K562 (cell line): Measurements from ENCODE around the gene FOXJ3. TPM values are rescaled to one million over a fixed set of nuclear protein-coding genes. Genes with fewer than 3 reads are reported as not detected.

Experiments
- ATAC-seq: fragments of 200-7000 bp; cut with Tn5 transposase; 3 replicates; pipeline ENCODE4 v1.9.1; 2020; ENCODE audit warnings: moderate library complexity
- BruUV-seq: library from RNA; stranded (reverse); fragments of 400-500 nt; replicated peaks from 2 replicates; lab custom pipeline; 2021; lab: Mats Ljungman, UMichigan
- CTCF ChIA-PET: fragments of 300-600 bp; formaldehyde crosslinking; extraction: SDS; loops from one replicate; lab custom pipeline; 2021; ENCODE audit warnings: low intra/inter-chr PET ratio; lab: Yijun Ruan, JAX
- POLR2A ChIA-PET: fragments of 300-600, 350-650 bp; sonication (Branson Sonifier 250); formaldehyde crosslinking; extraction: SDS; loops from one replicate; lab custom pipeline; 2021; ENCODE audit warnings: antibody characterized with exemption, inconsistent platforms; lab: Yijun Ruan, JAX
- DNase-seq, 4 experiments: peaks; one replicate each; pipeline versions ENCODE4 v3.0.0 to v3.0.0-alpha.2; 2011 to 2018; ENCODE audit warnings: low spot score in 3 of 4, mixed read lengths in 3 of 4; ENCODE audit errors: extremely low read depth in 1 of 4
- FAIRE-seq: peaks from 2 replicates; lab custom pipeline; 2011; peaks lifted over from hg19 to GRCh38; lab: Jason Lieb, UNC
- H2AFZ ChIP-seq: 2 replicates; pipeline ENCODE4 v1.6.0; 2011; ENCODE audit warnings: low read depth, low read length, control low read depth, inconsistent platforms
- H3K27ac ChIP-seq: fragments of 200-600 bp; 3 replicates; pipeline ENCODE4 v1.8.0; 2011; ENCODE audit warnings: low read depth, mild to moderate bottlenecking, control low read depth, inconsistent platforms, low read length, moderate library complexity, mixed read lengths; ENCODE audit errors: extremely low read depth
- H3K27me3 ChIP-seq, 2 experiments: fragments of 300-600 bp in 1 of 2; 2 replicates in 1 of 2; 3 replicates in 1 of 2; pipeline versions ENCODE4 v1.6.0 to v1.8.0; 2011; ENCODE audit warnings: inconsistent platforms in 2 of 2, low read length in 2 of 2, mild to moderate bottlenecking in 1 of 2, mixed read lengths in 1 of 2, moderate library complexity in 1 of 2; ENCODE audit not compliant: control insufficient read depth in 2 of 2, insufficient read depth in 2 of 2
- H3K36me3 ChIP-seq: fragments of 300-600 bp; 3 replicates; pipeline ENCODE4 v1.8.0; 2011; ENCODE audit warnings: mild to moderate bottlenecking, low read length, inconsistent platforms; ENCODE audit not compliant: control insufficient read depth, insufficient read depth
- H3K4me1 ChIP-seq, 2 experiments: fragments of 200-600 bp in 1 of 2; replicated peaks in 1 of 2; 2 replicates in 1 of 2; 3 replicates in 1 of 2; pipeline versions ENCODE4 v1.5.1 to v1.8.0; 2011; ENCODE audit warnings: inconsistent platforms in 2 of 2, low read length in 2 of 2, mild to moderate bottlenecking in 1 of 2, mixed read lengths in 1 of 2, moderate library complexity in 1 of 2; ENCODE audit not compliant: control insufficient read depth in 2 of 2, insufficient read depth in 2 of 2
- H3K4me2 ChIP-seq: 2 replicates; pipeline ENCODE4 v1.6.1; 2011; ENCODE audit warnings: low read length, control low read depth, inconsistent platforms, mixed read lengths; ENCODE audit not compliant: insufficient read depth
- H3K4me3 ChIP-seq: fragments of 200-600 bp; sonication (generic), shearing (Covaris generic); 2 replicates; pipeline ENCODE4 v1.5.1; 2016; ENCODE audit warnings: control low read depth, inconsistent platforms
- H3K79me2 ChIP-seq: fragments of 200-600 bp; 3 replicates; pipeline ENCODE4 v1.8.0; 2011; ENCODE audit warnings: low read length, inconsistent platforms; ENCODE audit not compliant: control insufficient read depth, insufficient read depth
- H3K9ac ChIP-seq, 2 experiments: 2 replicates each; pipeline versions ENCODE4 v1.6.0 to v1.6.1; 2011; ENCODE audit warnings: low read depth in 2 of 2, low read length in 2 of 2, control low read depth in 1 of 2, inconsistent platforms in 1 of 2, mild to moderate bottlenecking in 1 of 2, mixed read lengths in 1 of 2; ENCODE audit not compliant: insufficient read depth in 1 of 2
- H3K9me1 ChIP-seq: one replicate; pipeline ENCODE4 v1.6.0; 2011; ENCODE audit warnings: inconsistent platforms, mild to moderate bottlenecking, low read length, moderate library complexity; ENCODE audit not compliant: control insufficient read depth, insufficient read depth
- H3K9me3 ChIP-seq: replicated peaks from 2 replicates; pipeline ENCODE4 v1.5.1; 2011; ENCODE audit warnings: low read depth, low read length, inconsistent platforms; ENCODE audit not compliant: control insufficient read depth, insufficient read depth
- H4K20me1 ChIP-seq: replicated peaks from 2 replicates; pipeline ENCODE4 v1.6.1; 2011; ENCODE audit warnings: low read length, inconsistent platforms, mixed read lengths; ENCODE audit not compliant: control insufficient read depth, insufficient read depth
- JUN ChIP-seq, 2 experiments: sonication (generic) in 1 of 2; formaldehyde crosslinking in 1 of 2; IDR thresholded peaks; 2 replicates each; pipeline versions ENCODE4 v1.6.1 to v1.8.0; 2012 to 2022; ENCODE audit warnings: borderline replicate concordance in 2 of 2, mild to moderate bottlenecking in 2 of 2, improper control_type of control experiment in 1 of 2, low read depth in 1 of 2, low read length in 1 of 2, missing genetic modification reagents in 1 of 2
- KAT2B ChIP-seq: IDR thresholded peaks from one replicate; pipeline ENCODE4 v1.6.1; 2012; ENCODE audit warnings: low read depth, mild to moderate bottlenecking, control low read depth, inconsistent platforms, low read length, moderate library complexity
- MEF2D ChIP-seq: conservative IDR thresholded peaks from 2 replicates; pipeline ENCODE4 v1.6.1; 2016; ENCODE audit warnings: low read depth, missing genetic modification characterization, missing compliant biosample characterization
- MYBL2 ChIP-seq, 2 experiments: fragments of 450-650 bp in 1 of 2; sonication (generic) in 1 of 2; formaldehyde crosslinking in 1 of 2; IDR thresholded peaks; 2 replicates each; pipeline versions ENCODE4 v1.6.1 to v1.8.1; 2017 to 2022; ENCODE audit warnings: borderline replicate concordance in 1 of 2, inconsistent platforms in 1 of 2, low read depth in 1 of 2, mild to moderate bottlenecking in 1 of 2, missing genetic modification reagents in 1 of 2, moderate library complexity in 1 of 2
- MYC ChIP-seq, 2 experiments: fragments of 250-450 bp in 1 of 2; sonication (Bioruptor Pico) in 1 of 2; IDR thresholded peaks; 2 replicates each; pipeline versions ENCODE4 v1.5.1 to v1.6.1; 2012 to 2021; ENCODE audit warnings: low read depth in 2 of 2, borderline replicate concordance in 1 of 2, improper control_type of control experiment in 1 of 2, low read length in 1 of 2, mild to moderate bottlenecking in 1 of 2, moderate library complexity in 1 of 2
- NFIX ChIP-seq: fragments of 250-450 bp; sonication (Bioruptor Pico); IDR thresholded peaks from 2 replicates; pipeline ENCODE4 v1.4.0; 2020; ENCODE audit warnings: low read depth, mild to moderate bottlenecking, moderate library complexity
- PRMT5 ChIP-seq: sonication (generic); formaldehyde crosslinking; IDR thresholded peaks from 2 replicates; pipeline ENCODE4 v1.5.0; 2020; ENCODE audit warnings: missing genetic modification reagents
- RBM25 ChIP-seq: fragments of 200-400 bp; formaldehyde crosslinking; IDR thresholded peaks from 2 replicates; pipeline ENCODE4 v1.6.1; 2018; ENCODE audit warnings: low read length, low read depth, moderate library complexity; ENCODE audit not compliant: severe bottlenecking
- SMARCE1 ChIP-seq: fragments of 450-650 bp; IDR thresholded peaks from 2 replicates; pipeline ENCODE4 v1.7.1; 2016; ENCODE audit warnings: mild to moderate bottlenecking
- ZBTB34 ChIP-seq: fragments of 250-450 bp; sonication (Bioruptor Pico); IDR thresholded peaks from 2 replicates; pipeline ENCODE4 v1.8.0; 2021; ENCODE audit warnings: mild to moderate bottlenecking, moderate library complexity
- ZNF778 ChIP-seq: fragments of 450-650 bp; formaldehyde crosslinking; IDR thresholded peaks from 2 replicates; pipeline ENCODE4 v1.4.0; 2020; ENCODE audit warnings: mild to moderate bottlenecking, moderate library complexity
- WGBS: fragments of 100-300 bp; shearing (Covaris generic); methylation state at CpG from one replicate; pipeline ENCODE4 v1.1.6; 2016; ENCODE audit warnings: low coverage, mixed read lengths; ENCODE audit not compliant: insufficient coverage; ENCODE audit errors: missing lambda C conversion rate; 5-methylcytosine and 5-hydroxymethylcytosine counted together
- in situ Hi-C: fragments of 300-500 bp; cut with MboI; formaldehyde crosslinking; loops from 4 replicates; pipeline ENCODE4 v1.15.0; 2018; ENCODE audit warnings: inconsistent platforms, mixed read lengths
- intact Hi-C: fragments of 100-400 bp; cut with micrococcal nuclease; formaldehyde crosslinking; loops from 2 replicates; pipeline ENCODE4 v1.14.2; 2022
- polyA plus RNA-seq, 8 experiments: library from polyadenylated mRNA; depleted of rRNA in 4 of 8; stranded (reverse) in 5 of 8; unstranded in 3 of 8; fragments of >200 nt; fragmentation: Nextera tagmentation in 2 of 8; fragmentation: Illumina TruSeq in 1 of 8; extraction: Ambion mirVana in 2 of 8; extraction: Trizol in 1 of 8; gene quantifications; 2 replicates each; pipeline versions ENCODE4 v1.2.1 to v1.2.3, GENCODE V29; 2011 to 2014; ENCODE audit warnings: inconsistent platforms in 1 of 8, missing spikeins in 1 of 8
- total RNA-seq, 7 experiments: library from RNA; depleted of rRNA in 6 of 7; stranded (reverse); fragments of >200 nt in 6 of 7; fragmentation: Illumina TruSeq in 2 of 7; extraction: Trizol in 2 of 7; gene quantifications; 2 replicates each; pipeline versions ENCODE4 v1.2.1 to v1.2.3, GENCODE V29; 2011 to 2021; ENCODE audit warnings: low replicate concordance in 1 of 7

FOXJ3 gene
- total and polyA plus RNA-seq, 9 of the 15 experiments (the other 6 are each of a cell fraction or from before 2014, with no cell fraction given), result 8.7 to 35.3 (median 23.4) TPM

GRCh38 chr1:42140191-42140590 lies 194.8 kb downstream of the FOXJ3 start:
- no peak overlapping the region for H3K4me3 ChIP-seq
- no peaks in the 10 kb centered on the region for H3K79me2 ChIP-seq
- no peak overlapping the region for H3K27ac ChIP-seq
- no peak overlapping the region for H3K4me2 ChIP-seq
- intact Hi-C loops (loop anchor here (10.0 kb wide), 1 partner anchor 595 kb away; no protein-coding TSS in a partner anchor), in situ Hi-C loops (loop anchor here (5.0 to 25.0 kb wide), 3 partner anchors 328 to 592 kb away; no protein-coding TSS in a partner anchor)
- no peaks in the 10 kb centered on the region for H3K4me1 ChIP-seq
- no peak overlapping the region for H3K9ac ChIP-seq
- BruUV-seq, result no TSS peak
- CTCF ChIA-PET, result no interaction called here
- POLR2A ChIA-PET, result no interaction called here
- peaks cover 11% of the 10 kb centered on the region for H4K20me1 ChIP-seq
- H3K36me3 ChIP-seq, result no peaks in the 10 kb centered on the region
- FAIRE-seq (no peak), DNase-seq (no peak), ATAC-seq (no peak)
- no peak for TF ChIP-seq MYBL2 (IDR thresholded peaks at IDR 0.05; ENCODE audit: low read depth)
- no peak for TF ChIP-seq MYBL2 (CRISPR knock-in tag; IDR thresholded peaks at IDR 0.05; ENCODE audit: borderline replicate concordance)
- TF ChIP-seq RBM25, result peak; percentile 83
- 0% methylated on average over 2 of the region's 2 CpGs for WGBS
- H3K9me3 ChIP-seq, result no peaks in the 10 kb centered on the region
- H3K9me1 ChIP-seq, result no peaks in the 10 kb centered on the region
- H3K27me3 ChIP-seq, result peaks cover 20 to 56% of the 10 kb centered on the region in 2 experiments
- no peak overlapping the region for H2AFZ ChIP-seq

GRCh38 chr1:42139444-42139843 lies 195.6 kb downstream of the FOXJ3 start:
- in situ Hi-C loops, result loop anchor here (25.0 kb wide), 1 partner anchor 327 kb away; no protein-coding TSS in a partner anchor
- H3K4me2 ChIP-seq, result no peak overlapping the region
- DNase-seq (no peak), ATAC-seq (no peak), FAIRE-seq (no peak)
- intact Hi-C loops, result loop anchor here (10.0 kb wide), 1 partner anchor 325 kb away; no protein-coding TSS in a partner anchor
- no peak overlapping the region for H3K27ac ChIP-seq
- 2% methylated on average over 3 of the region's 3 CpGs for WGBS
- no peaks in the 10 kb centered on the region for H3K36me3 ChIP-seq
- no peaks in the 10 kb centered on the region for H3K4me1 ChIP-seq
- H3K27me3 ChIP-seq, result peaks cover 20 to 51% of the 10 kb centered on the region in 2 experiments
- H3K4me3 ChIP-seq, result no peak overlapping the region
- H3K9me1 ChIP-seq, result no peaks in the 10 kb centered on the region
- H3K9ac ChIP-seq, result no peak overlapping the region
- ChIA-PET CTCF (no interaction called here), POLR2A (no interaction called here)
- H2AFZ ChIP-seq, result no peak overlapping the region
- TF ChIP-seq PRMT5 (CRISPR knock-in tag) (no peak), ZBTB34 (CRISPR knock-in tag) (no peak), KAT2B (no peak), JUN (IDR thresholded peaks at IDR 0.05; ENCODE audit: borderline replicate concordance, low read depth, low read length) (no peak), JUN (CRISPR knock-in tag; IDR thresholded peaks at IDR 0.05; ENCODE audit: borderline replicate concordance) (no peak), ZNF778 (CRISPR knock-in tag) (no peak), NFIX (no peak), MEF2D (tag) (no peak), MYC (IDR thresholded peaks at IDR 0.05; ENCODE audit: low read depth, low read length) (no peak), MYC (CRISPR knock-in tag; IDR thresholded peaks at IDR 0.05; ENCODE audit: borderline replicate concordance, low read depth) (no peak), SMARCE1 (no peak)
- no peaks in the 10 kb centered on the region for H3K9me3 ChIP-seq
- H4K20me1 ChIP-seq, result peaks cover 11% of the 10 kb centered on the region
- no peaks in the 10 kb centered on the region for H3K79me2 ChIP-seq
- no TSS peak for BruUV-seq
